ENCODE results near the gene KCNG2.

KCNG2 gene

DNA sequence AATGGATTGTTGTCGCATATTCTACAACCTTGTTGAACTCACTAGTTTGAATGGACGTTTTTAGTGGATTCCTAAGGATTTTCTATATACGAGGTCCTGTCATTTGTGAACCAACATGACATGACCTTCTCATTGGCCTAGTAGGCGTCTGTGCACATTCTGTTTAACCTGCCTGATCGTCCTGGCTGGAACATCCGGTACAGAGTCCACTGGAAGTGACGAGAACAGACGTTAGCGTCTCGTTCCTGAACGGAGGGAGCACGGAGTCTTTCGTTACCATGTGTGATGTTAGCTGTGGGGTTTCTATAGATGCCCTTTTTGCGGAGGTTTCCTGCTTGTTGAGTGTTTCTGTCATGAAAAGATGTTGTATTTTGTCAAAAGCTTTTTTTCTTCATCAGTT is 91.8 kb downstream of the KCNG2 start:
- DNase-seq: no peak

DNA sequence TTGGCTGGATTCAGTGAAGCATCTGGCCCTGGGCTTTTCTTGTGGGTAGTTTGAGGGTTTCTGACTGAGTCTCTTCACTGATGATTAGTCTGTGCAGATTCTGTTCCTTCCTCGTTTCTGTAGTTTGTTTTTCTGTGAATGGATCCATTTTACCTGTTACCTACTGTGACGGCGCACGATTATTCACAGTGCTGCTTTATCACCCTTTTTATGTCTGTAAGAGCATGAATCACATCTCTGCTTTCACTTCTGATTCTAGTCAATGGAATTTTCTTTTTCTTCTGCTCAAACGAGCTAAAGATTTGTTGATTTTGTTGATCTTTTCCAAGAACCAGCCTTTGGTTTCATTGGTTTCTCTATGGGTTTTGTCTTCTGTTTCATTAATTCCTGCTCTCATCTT is 92.9 kb downstream of the KCNG2 start:
- no peak for DNase-seq

DNA sequence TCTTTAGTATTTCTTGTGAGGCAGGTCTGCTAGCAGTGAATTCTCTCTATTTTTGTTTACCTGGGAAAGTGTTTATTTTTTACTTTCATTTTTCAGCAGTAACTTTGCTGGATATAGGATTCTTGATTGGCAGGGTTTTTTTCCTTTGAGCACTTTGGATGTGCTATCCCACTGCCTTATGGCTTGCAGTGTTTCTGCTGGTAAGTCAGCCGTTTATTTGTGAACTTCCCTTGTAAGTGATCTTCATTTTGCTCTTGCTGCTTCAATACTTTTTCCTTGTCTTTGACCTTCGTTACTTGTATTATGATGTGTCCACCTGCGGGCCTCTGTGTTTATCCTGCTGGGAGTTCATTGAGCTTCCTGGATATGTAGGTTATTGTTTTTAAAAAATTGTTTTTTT is 99.0 kb downstream of the KCNG2 start:
- DNase-seq: no peak

DNA sequence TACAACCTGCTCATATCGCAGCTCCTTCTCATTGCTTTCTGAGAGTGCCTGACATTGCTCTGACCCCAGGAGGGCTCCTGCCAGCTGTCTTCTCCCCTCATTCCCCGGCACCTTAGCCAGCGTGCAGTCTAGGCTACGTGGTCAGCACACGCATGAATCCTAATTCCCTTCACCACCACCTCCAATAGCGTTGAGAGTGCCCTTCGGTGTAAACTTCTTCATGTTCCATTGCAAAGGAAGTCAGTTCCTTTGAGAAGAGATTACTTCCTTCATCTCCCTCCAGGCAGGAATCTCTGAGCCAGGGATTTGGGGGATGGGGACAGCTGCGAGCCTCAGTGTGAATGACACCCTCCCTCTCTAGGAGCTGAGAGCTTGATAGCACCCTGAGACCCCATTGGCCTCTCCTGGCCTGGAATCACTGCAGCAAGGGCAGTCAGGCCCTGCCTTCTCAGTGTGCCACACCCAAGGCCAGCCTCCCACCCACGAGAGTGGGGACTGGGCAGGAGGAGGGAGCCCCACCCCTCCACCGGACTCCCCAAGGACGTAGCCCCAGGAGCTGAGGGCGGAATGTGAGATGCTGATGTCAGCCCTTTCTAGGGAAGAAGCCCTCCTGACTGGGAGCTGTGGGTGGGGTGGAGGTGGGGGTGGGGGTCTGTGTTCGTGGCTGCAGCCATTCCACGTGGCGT is 100.3 kb downstream of the KCNG2 start:
- no peak for DNase-seq

DNA sequence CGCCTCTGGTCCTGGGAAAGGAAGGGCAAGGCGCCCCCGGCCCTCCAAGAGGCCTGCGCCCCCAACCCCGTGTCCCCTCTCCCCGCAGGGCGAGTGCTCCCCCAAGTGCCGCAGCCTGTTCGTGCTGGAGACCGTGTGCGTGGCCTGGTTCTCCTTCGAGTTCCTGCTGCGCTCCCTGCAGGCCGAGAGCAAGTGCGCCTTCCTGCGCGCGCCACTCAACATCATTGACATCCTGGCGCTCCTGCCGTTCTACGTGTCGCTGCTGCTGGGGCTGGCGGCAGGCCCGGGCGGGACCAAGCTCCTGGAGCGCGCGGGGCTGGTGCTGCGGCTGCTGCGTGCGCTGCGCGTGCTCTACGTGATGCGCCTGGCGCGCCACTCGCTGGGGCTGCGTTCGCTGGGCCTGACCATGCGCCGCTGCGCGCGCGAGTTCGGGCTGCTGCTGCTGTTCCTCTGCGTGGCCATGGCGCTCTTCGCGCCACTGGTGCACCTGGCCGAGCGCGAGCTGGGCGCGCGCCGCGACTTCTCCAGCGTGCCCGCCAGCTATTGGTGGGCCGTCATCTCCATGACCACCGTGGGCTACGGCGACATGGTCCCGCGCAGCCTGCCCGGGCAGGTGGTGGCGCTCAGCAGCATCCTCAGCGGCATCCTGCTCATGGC is 101.3 kb downstream of the KCNG2 start:
- no peak for DNase-seq

DNA sequence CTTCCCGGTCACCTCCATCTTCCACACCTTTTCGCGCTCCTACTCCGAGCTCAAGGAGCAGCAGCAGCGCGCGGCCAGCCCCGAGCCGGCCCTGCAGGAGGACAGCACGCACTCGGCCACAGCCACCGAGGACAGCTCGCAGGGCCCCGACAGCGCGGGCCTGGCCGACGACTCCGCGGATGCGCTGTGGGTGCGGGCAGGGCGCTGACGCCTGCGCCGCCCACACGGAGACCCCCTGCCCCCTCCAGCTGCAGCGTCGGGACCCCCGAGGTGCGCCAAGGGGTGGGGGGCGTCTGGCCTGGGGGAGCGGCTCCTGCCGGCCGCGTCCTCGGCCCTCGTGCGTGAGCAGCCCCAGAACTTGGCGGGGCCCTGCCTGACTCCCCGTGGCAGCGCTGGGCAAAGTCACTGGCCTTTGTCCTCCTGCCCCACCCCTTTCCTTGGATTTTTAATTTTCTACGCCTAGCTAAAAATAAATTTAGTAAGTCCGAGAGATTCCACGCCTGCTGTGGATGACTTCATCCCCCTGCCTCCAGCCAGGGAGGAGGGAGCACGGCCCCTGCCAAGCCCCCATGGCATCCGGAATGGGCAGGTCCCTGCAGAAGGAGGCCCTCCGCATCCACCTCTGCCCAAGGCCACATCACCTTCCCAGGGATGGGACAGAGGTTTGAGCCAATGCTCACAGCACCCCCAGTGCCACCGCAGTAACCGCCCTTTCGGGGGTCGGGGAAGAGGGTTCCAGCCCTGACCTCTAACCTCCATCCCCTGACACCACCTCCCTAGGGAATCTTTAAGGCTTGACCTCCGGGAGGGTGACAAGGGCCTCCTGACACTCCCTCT is 102.1 kb downstream of the KCNG2 start:
- DNase-seq: no peak

DNA sequence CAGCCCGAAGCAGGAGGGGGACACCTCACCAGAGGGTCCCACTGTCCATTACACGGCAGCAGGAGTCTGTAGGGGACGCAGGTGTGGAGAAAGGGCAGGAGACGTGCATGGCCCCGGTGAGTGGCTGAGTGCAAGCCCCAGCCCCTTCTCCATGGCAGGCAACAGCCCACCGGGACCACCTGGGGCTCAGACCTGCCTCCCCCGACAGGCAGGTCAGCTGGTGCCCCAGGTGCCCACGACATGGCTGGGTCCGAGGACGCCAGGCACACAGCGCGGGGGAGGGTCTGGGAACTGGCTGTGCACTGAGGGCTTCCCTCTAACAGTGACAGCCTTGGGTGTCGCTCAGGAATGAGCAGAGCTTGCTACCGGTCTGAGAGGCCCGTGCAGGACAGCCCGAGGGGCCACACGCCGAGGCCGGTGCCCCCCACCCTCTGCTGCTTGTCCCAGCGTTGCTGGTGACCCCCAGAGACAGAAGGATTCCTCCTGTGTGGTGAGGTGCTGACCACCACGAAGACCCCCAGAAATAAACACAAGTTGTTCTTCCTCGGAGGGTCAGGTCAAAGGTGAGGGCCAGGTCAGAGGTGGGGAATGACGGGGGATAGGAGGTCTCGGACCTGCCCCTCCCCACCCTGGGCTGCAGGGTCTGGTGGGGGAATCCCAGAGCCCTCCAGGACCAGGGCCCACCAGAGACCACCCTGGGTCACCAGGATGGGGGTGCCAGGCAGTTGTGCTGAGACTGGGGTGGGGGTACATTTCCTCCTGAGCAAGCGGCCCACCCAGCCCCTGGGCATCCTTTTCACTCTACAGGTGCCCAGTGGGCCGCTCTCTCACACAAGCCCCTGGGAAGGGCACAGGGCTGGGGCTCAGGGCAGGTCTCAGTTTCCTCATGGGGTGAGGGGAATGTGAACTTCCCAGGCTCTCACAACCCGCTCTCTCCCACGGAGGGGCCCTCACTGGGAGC is 103.2 kb downstream of the KCNG2 start:
- DNase-seq: no peak

GRCh38 chr18:79901665-79902064 is 103.9 kb downstream of the KCNG2 start:
- DNase-seq: no peak

DNA sequence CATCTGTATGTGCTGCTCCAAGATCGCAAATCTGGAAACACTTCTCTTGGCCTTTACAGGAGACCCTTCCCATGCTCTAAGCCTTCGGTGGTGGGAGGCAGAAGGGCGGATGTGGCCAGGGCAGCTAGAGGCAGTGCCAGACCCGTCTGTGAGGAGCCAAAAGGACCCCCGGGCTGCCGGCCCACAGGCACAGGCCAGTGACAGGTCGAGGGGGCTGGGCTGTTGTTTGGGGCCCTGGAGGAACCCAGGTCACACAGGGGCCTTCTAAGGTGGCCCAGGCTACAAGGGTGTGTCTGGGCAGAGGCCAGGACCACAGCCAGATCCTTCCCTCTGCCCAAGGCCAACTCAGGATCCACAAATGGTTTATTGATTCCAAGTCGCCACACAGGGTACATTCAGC is 104.3 kb downstream of the KCNG2 start:
- no peak for DNase-seq

- no peak for DNase-seq
Measured at GRCh38 chr18:79902640-79903039, 104.9 kb downstream of the KCNG2 start.

GRCh38 chr18:79903071-79903635 is 105.4 kb downstream of the KCNG2 start:
- no peak for DNase-seq

DNA sequence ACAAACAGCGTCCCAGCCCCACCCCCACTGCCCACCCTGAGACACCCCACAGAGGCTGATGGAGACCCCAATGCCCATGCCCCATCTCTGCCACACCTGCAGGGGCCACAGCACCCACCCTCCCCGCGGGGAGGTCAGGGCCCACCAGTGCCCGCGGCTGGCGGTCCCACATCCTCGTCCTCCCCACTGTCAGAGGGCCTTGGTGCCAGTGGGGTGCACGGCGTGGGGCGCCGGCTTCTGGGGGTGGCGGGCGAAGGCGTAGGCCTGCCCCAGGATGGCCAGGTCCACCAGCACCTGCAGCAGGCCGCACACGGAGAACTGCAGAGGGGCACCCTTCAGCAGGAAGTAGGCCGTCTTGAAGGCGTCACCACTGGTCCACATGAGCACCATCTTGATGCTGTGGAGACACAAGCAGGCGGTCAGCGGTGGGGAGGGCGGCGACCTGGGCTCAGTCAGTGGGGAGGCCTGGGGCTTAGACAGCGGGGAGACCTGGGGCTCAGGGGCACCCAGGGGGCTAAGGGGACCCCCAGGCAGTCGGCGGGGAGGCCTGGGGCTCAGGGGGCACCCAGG is 106.1 kb downstream of the KCNG2 start:
- DNase-seq: no peak

DNA sequence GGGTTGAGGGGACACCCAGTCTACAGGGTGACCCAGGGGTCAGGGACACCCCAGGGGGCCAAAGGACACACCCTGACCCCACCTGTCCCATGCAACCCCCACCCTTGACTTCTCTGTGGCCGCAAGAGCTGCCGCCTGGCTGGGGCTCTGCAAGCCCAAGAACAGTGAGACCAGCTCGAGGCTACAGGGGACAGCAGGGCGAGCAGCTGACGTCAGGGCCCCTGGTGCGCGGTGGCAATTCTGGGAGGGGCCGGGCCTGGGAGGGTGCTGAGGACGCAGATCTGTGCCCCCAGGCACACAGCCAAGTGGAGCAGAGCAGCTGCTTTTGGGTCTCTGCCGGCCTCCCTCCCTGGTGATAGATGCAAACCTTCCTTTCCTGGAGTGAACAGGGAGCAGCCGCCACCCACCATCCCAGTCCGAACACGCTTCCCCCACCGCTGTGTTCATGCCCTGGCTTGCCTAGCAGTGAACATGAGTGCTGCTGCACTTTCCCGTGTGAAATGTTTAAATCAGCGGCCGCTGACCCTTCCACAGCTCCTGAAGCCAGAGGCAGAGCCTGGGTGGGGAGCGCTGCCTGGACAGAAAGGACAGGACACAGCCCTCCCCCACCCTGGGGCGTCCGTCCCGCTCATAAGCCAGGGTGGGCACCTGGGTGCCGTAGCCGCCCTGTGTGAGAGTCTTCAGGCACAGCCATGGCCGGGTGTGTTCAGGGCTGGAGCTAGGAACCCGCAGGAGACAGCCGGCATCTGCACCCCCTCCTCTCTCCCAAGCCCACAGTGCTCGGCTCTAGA is 106.8 kb downstream of the KCNG2 start:
- no peak for DNase-seq

GRCh38 chr18:79905389-79905911 is 107.7 kb downstream of the KCNG2 start:
- DNase-seq: no peak

DNA sequence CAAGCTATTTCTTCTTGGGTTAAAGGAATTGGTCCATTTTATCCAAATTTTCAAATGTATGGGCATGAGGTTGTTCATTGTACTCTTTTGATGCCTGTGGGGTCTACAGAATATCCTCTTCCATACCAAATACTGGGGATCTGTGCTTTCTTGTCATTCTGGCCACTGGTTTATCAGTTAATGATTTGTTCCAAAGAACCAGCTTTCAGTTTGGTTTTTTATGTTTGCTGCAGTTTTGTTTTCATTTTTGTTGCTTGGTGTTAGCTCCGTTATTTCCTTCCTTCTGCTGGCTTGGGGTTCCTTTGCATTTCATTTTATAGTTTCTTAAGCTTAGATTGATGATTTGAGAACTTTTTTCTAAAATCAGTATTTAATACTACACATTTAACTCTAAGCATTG is 108.3 kb downstream of the KCNG2 start:
- DNase-seq: no peak

- no peak for DNase-seq
Measured at GRCh38 chr18:79906706-79907105, 109.0 kb downstream of the KCNG2 start.

DNA sequence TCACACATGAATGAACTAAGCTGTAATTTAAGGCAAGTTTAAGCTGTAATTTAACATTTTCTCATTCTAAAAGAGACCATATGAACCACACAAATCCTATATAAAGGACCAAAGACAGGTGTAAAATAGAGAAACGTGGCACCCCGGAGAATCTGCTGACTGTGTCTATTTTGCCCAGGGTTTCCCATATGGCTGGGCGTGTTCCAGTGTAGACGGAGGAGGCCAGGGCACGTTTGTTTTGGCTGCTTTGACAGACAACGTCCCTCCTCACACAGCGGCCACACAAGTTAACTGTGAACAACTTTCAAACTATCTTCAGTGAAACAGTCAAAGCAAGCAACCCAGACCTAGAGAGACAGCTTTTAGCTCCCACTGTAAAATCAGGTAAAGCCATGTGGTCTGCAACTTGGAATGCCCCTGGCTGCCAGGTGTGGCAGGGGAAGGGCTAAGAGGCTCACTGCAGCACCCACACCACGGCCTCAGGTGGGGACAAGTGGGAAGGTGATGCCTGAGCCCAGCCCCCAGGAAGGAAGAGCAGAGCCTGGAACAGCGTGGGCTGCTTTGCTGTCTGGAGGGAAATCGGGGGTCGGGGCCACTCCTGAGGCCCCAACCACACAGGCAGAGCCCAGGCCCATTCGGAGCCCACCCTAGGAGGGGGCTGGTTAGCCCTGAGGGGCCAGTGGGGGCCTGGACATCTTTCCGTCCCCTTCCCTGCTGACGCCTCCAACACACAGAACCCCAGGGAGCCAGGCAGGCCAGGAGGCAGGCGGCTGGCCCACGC is 113.0 kb downstream of the KCNG2 start:
- no peak for DNase-seq

- no peak for DNase-seq
Measured at GRCh38 chr18:79911344-79912270, 113.9 kb downstream of the KCNG2 start.

GRCh38 chr18:79912409-79912991 is 114.8 kb downstream of the KCNG2 start:
- peak in 1 of 2 donors; percentile 26 for DNase-seq
